Cardiac fibroblast (primary cell): ENCODE measurements around the gene GABRG3.

Experiments used
- DNase-seq, 2 donors: peaks; one replicate each; pipeline versions ENCODE4 v3.0.0 to v3.0.0-alpha.2; 2010; ENCODE audit warnings: low read depth in 2 of 2
- H3K4me3 ChIP-seq, 2 donors: replicated peaks in 1 of 2; 1 replicate in 1 of 2; 2 replicates in 1 of 2; pipeline ENCODE4 v1.5.1; 2011; ENCODE audit warnings: low read depth in 2 of 2, low read length in 2 of 2, mild to moderate bottlenecking in 2 of 2, moderate library complexity in 1 of 2
- CTCF ChIP-seq: IDR thresholded peaks from one replicate; pipeline ENCODE4 v1.5.1; 2011; ENCODE audit warnings: low read depth, mild to moderate bottlenecking, low read length, inconsistent platforms

Gene GABRG3

GRCh38 chr15:27468151-27468591 is 497.2 kb downstream of the GABRG3 start:
- H3K4me3 ChIP-seq = no peak overlapping the region
- no peak for DNase-seq
- TF ChIP-seq CTCF = no peak

GRCh38 chr15:27473845-27474244 is 502.9 kb downstream of the GABRG3 start:
- TF ChIP-seq CTCF = no peak
- no peak overlapping the region for H3K4me3 ChIP-seq
- no peak for DNase-seq

GRCh38 chr15:27475395-27475794 is 504.4 kb downstream of the GABRG3 start:
- DNase-seq = no peak
- H3K4me3 ChIP-seq = no peak overlapping the region
- no peak for TF ChIP-seq CTCF

- no peak for TF ChIP-seq CTCF
- no peak overlapping the region for H3K4me3 ChIP-seq
- no peak for DNase-seq
Observed at GRCh38 chr15:27479296-27480140, 508.5 kb downstream of the GABRG3 start.

GRCh38 chr15:27480141-27480530 is 509.2 kb downstream of the GABRG3 start:
- no peak for DNase-seq
- no peak overlapping the region for H3K4me3 ChIP-seq
- TF ChIP-seq CTCF = no peak

- H3K4me3 ChIP-seq = no peak overlapping the region
- no peak for TF ChIP-seq CTCF
Observed at GRCh38 chr15:27480642-27481041, 509.7 kb downstream of the GABRG3 start.

More at GRCh38 chr15:27480642-27481041, 509.7 kb downstream of the GABRG3 start:
- DNase-seq = no peak
